Ishikawa (cell line): ENCODE data around the gene PLA2G4A.

Experiments
- CEBPB ChIP-seq: IDR thresholded peaks from 2 replicates; pipeline ENCODE4 v1.6.1; 2012
- CREB1 ChIP-seq: IDR thresholded peaks from 2 replicates; pipeline ENCODE4 v1.6.1; 2012; ENCODE audit warnings: low read depth
- EGR1 ChIP-seq: IDR thresholded peaks from 2 replicates; pipeline ENCODE4 v1.6.1; 2012
- EP300 ChIP-seq: IDR thresholded peaks from 2 replicates; pipeline ENCODE4 v1.6.1; 2012; ENCODE audit warnings: borderline replicate concordance
- FOXM1 ChIP-seq: IDR thresholded peaks from 2 replicates; pipeline ENCODE4 v1.6.1; 2012; ENCODE audit warnings: low read depth, borderline replicate concordance
- TAF1 ChIP-seq: IDR thresholded peaks from 2 replicates; pipeline ENCODE4 v1.6.1; 2012; ENCODE audit warnings: low read depth, mild to moderate bottlenecking
- TCF12 ChIP-seq: IDR thresholded peaks from 2 replicates; pipeline ENCODE4 v1.6.1; 2012; ENCODE audit warnings: low read depth
- TF ChIP-seq, protein P1 (sequence below): IDR thresholded peaks from 2 replicates; pipeline ENCODE4 v1.6.1; 2012

DNA sequence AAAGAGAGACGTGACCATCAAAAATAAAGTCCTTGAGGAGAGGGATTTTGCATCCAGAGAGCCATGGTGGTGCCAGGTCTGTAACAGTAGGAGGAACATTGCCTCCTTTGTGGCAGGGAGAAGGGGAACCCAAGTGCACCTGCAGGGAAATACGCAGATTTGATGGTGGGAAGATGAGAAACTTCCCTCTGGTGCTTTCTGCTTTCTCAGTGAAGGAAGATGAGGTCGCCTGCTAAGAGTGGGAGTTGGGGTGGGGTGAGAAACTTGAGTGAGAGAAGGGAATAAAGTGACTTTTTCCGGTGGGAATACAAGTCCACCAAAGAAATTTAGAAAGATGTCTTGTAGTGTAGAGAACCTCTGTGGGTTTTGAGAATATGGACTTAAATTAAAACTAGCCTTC is 9.1 kb downstream of the PLA2G4A start:
- TF ChIP-seq CEBPB, result no peak
- no peak for TF ChIP-seq TCF12
- no peak for TF ChIP-seq CREB1
- TF ChIP-seq, protein P1, sequence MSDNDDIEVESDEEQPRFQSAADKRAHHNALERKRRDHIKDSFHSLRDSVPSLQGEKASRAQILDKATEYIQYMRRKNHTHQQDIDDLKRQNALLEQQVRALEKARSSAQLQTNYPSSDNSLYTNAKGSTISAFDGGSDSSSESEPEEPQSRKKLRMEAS, result no peak
- TF ChIP-seq TAF1, result no peak
- TF ChIP-seq FOXM1, result no peak
- TF ChIP-seq EGR1, result no peak
- TF ChIP-seq EP300, result no peak
